ENCODE measurements around the gene MMRN2.

- TF ChIP-seq, protein P1, sequence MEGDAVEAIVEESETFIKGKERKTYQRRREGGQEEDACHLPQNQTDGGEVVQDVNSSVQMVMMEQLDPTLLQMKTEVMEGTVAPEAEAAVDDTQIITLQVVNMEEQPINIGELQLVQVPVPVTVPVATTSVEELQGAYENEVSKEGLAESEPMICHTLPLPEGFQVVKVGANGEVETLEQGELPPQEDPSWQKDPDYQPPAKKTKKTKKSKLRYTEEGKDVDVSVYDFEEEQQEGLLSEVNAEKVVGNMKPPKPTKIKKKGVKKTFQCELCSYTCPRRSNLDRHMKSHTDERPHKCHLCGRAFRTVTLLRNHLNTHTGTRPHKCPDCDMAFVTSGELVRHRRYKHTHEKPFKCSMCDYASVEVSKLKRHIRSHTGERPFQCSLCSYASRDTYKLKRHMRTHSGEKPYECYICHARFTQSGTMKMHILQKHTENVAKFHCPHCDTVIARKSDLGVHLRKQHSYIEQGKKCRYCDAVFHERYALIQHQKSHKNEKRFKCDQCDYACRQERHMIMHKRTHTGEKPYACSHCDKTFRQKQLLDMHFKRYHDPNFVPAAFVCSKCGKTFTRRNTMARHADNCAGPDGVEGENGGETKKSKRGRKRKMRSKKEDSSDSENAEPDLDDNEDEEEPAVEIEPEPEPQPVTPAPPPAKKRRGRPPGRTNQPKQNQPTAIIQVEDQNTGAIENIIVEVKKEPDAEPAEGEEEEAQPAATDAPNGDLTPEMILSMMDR (conservative IDR thresholded peaks at IDR 0.05; ENCODE audit: low read depth, low read length): no peak
- TF ChIP-seq EZH2 (IDR thresholded peaks at IDR 0.05; ENCODE audit: borderline replicate concordance, low read depth, low read length, poor library complexity, severe bottlenecking): no peak
Observed at GRCh38 chr10:86968994-86969355, 11.6 kb upstream of the MMRN2 start.
